Fibroblast of lung (primary cell): Measurements from ENCODE around the gene KRT80.

ENCODE experiments used
- EZH2 ChIP-seq: IDR thresholded peaks from 2 replicates; pipeline ENCODE4 v1.5.1; 2012; ENCODE audit warnings: low read length, control low read depth, mild to moderate bottlenecking; ENCODE audit errors: missing control alignments
- TF ChIP-seq, protein P1 (sequence below), 2 donors: IDR thresholded peaks in 1 of 2; conservative IDR thresholded peaks in 1 of 2; 1 replicate in 1 of 2; 2 replicates in 1 of 2; pipeline ENCODE4 v1.5.1; 2011 to 2012; ENCODE audit warnings: low read length in 2 of 2, control low read depth in 1 of 2, inconsistent platforms in 1 of 2, low read depth in 1 of 2, mild to moderate bottlenecking in 1 of 2

DNA sequence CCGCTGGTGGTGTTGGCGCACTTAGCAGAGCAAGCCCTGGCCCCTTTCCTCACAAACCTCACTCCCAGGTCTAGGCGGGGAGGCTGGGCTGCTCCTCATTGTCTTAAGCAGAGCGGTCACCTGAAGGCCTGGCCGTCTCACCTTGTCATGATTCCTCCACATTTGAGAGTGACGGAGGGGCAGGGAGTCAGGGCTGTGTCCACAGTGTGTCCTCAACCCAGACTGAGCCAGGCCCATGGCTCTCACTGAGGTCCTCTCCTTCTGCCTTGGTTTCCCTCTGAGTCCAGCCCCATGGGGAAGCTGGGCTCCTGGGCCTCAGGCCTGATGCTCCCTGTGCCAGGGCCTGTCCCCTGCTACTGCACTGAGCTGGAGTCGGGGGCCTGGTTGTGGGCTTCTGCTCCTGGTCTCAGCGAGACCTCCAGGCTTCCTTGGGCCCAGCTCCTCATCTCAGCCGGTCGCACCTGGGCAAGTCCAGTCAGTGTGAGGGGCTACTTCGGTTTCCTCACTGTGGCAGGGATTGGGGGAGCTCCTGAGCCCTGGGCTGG lies 44.9 kb downstream of the KRT80 start:
- TF ChIP-seq, protein P1, sequence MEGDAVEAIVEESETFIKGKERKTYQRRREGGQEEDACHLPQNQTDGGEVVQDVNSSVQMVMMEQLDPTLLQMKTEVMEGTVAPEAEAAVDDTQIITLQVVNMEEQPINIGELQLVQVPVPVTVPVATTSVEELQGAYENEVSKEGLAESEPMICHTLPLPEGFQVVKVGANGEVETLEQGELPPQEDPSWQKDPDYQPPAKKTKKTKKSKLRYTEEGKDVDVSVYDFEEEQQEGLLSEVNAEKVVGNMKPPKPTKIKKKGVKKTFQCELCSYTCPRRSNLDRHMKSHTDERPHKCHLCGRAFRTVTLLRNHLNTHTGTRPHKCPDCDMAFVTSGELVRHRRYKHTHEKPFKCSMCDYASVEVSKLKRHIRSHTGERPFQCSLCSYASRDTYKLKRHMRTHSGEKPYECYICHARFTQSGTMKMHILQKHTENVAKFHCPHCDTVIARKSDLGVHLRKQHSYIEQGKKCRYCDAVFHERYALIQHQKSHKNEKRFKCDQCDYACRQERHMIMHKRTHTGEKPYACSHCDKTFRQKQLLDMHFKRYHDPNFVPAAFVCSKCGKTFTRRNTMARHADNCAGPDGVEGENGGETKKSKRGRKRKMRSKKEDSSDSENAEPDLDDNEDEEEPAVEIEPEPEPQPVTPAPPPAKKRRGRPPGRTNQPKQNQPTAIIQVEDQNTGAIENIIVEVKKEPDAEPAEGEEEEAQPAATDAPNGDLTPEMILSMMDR (conservative IDR thresholded peaks at IDR 0.05 in 1 of 2, IDR thresholded peaks at IDR 0.05 in 1 of 2; ENCODE audit: low read depth in 1 of 2, low read length in 2 of 2) = no peak
- no peak for TF ChIP-seq EZH2
